Iris pigment epithelial cell (primary cell): Measurements from ENCODE around the gene GPC6.

Experiments used
- DNase-seq: peaks from one replicate; pipeline ENCODE4 v3.0.0-alpha.2; 2011; ENCODE audit warnings: low read depth

The GPC6 gene

DNA sequence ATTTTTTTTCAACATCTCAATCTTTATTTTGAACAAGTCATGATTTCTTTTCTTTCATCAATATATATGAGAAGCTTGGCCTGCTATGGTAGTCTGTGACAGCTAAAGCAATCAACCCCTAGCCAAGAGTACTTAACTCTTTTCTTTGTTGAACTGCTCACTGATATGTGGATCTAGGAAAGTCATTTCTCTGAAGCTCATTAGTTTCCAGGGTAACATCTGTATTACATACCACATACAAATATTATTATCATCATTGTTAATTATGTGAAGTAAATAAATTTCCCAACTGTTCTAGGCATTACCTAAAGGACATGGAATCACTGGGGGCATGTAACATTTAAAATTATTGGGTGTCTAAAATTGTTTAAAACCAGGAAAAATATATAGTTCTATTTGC lies 985.6 kb downstream of the GPC6 start:
- no peak for DNase-seq

DNA sequence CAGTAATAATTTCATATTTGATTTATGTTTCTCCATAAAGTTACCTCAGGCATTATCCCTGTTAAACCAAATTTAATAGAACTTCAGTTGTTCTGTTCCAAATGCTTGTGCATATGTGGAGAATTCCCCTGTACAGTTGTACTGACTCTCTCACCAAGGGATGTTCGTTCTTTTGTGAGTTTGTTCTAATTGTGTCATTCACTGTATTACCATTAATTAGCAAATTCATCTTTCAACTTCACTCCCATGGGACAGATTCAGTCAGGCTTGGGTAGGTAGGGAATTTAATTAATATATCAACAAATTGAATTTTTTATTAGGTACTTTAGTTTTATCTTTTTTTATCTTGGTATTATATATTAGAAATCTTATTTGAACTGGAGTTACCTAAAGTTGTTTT lies 987.5 kb downstream of the GPC6 start:
- no peak for DNase-seq

DNA sequence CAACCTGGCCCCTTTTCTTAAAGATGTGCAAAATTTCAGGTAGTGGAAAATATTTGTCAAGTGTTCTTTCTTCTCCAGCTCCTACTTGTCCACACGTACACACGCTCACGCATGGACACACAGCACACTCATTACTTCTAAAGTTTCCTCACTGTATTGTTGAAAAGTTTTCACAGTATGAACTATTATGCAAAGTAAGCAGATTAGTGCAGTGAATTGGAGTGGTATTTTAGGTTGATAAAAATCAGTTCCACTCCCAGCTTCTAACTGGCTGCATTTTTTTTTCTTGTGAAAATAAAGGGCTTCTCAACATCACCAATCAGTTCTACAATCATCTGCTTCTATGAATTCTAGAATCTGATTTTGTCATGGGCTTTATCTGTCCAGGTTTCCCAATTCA lies 988.4 kb downstream of the GPC6 start:
- no peak for DNase-seq

DNA sequence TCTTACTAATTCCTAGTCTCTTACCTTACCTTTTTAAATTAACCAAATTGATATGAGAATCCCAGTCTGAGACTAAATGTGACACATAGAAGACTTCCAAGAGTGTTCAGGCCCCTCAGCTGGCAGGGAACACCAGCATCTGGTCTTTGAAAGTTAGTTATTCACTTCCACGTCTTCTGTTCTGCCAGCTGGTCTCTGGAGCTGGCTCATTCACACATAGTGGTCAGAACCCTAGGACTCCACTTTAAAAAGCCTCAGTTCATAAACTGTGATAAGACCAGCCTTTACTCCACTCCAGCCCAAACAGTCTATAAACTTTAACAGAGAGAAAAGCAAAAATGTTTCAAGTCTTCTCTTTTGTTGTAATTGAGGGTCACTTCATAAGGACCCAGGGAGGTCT lies 989.9 kb downstream of the GPC6 start:
- DNase-seq = no peak

DNA sequence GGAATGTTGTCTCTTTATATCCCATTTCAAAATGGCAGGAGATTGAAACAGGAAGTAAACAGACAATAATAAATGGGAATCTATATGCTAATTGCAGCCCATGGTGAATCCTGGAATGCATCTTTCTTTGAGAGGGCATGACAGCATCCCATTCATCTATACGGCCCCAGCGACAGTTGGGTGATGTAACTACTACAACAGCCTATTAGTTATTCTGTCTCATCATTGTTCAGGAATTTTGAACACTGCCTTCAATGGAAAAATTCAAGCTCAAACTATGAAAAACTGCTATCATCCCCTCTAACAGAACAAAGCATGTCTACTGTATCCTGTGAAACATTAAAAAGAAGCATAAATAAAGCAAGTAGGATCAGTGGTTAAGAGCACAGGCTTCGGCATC lies 990.8 kb downstream of the GPC6 start:
- peak; percentile 45 for DNase-seq

DNA sequence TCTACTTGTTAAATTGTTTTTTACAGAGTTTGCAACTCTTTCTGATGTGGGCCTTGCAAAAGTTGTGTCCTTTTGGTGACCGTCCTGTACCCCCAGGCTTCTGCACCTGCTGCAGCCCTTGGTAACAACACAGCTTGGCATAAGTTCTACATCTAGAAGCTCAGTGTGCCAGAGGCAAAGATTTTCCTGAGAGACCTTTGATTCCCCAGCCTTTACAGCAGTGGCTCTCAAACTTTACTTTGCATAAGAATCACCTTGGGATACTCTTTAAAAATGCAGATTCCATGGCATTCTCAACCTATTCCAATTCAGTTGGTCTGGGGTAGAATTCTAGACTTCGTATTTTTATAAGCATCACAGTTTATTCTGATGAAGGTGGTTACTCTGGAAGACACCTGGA lies 991.9 kb downstream of the GPC6 start:
- no peak for DNase-seq

DNA sequence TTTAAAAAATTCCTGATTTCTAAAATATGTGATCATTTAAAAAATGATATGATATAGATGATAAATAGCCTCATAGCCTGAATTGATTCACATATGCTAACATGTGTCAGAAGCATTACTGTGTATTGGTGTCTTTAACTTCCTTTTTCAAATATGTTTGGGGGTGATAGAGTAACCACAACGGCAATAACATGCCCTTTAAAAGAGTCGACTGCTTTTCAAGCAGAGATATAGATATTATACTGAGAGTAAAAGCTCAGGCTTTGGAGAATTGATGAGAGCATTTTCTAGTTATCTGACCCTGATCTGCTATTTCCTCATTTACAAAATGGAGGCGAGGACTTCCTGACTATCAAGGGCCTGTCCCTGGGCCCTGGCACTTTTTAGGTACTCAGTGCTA lies 992.3 kb downstream of the GPC6 start:
- DNase-seq = no peak

DNA sequence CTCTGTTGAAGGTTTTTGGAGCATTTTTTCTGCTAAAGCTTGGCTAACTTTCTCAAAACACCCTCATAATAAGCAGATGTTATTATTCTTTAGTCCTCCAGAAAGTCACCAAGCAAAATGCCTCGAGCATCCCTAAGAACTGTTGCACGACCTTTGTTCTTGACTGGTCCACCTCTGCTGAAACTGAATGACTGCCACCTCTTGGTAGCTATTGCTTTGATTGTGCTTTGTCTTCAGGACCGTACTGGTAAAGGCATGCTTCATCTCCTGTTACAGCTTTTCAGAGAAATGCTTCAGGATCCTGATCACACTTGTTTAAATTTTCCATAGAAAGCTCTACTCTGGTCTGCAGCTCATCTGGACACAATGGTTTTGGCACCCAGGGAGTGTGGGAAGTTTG lies 998.1 kb downstream of the GPC6 start:
- no peak for DNase-seq

DNA sequence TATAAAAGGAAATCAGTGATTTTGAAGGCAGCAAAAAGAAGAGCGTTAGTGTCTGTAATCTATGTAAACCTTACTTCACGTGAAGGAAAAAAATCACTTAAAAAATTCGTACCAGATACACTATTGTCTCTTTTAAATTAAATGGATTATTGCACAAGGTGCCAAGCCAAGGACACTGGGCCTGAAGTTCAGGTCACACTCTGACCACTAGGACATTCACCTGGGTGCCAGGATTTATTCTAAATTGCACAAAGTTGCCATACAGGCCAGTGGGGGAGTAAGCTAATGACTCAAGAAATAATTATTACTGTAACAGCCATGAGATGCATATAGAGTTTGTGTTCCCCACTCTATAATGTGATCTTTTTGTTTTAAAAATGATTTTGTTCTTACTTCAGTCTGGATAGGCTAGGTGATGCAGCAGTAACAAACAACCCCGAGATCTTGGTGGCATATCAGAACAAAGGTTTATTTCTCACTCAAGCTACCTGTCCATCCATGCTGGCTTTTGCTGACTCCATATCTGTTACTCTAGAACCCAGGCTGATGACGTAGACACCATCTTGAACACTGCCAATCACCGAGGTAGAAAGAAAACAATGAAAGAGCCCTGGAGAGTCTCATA lies 1000.8 kb downstream of the GPC6 start:
- no peak for DNase-seq

DNA sequence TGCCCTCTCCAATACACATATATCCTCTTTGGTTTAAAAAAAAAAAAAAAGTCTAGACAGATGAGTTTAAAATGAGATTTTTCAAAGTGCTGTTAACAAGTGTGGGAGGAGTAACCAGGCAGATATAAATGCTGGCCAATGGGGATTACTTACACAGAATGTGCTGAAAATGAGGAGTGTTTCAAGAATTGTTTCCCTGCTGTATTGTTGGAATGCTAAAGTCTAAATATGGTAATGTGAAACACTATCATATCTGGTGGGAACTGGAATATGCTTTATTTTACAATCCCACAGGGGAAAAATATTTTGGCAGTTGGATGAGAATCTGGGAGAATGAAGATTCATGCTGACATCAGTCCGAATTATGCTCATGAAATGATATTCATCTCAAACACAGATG lies 1002.2 kb downstream of the GPC6 start:
- DNase-seq = no peak

DNA sequence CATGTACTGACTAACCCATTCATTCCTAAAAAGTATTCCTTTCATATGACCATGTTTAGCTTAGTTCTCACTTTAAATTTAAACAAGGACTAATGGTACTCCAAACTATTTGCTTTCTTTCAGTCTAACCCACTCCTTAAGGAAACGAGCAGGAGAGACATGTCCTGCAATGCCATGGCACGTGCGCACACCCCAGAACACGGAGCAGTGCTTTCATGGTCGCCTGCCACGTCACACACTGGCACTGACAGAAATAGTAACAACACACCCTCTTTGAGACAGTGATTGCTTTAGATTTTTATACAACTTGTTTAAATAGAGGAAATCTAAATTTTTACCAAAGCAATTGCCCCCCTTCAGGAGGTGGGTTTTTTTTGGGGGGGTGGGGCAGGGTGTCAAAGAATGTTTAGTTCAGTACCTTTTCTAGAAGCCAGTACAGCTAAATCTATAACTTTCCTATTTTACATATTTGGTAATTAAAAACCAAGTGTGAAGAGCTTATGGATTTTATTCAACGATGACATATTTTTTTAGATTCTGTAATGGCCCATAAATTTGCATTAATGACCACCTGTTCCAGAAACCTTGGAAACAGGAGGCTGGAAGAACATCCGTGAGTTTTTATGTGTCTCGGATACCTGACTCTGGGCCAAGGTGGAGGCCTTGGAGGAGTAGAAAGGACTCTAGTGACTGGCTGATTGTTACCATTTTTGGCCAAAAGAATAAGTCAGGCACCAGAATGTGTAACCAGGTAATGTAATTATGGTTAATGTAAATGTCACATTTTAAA lies 1005.7 kb downstream of the GPC6 start:
- DNase-seq = no peak

DNA sequence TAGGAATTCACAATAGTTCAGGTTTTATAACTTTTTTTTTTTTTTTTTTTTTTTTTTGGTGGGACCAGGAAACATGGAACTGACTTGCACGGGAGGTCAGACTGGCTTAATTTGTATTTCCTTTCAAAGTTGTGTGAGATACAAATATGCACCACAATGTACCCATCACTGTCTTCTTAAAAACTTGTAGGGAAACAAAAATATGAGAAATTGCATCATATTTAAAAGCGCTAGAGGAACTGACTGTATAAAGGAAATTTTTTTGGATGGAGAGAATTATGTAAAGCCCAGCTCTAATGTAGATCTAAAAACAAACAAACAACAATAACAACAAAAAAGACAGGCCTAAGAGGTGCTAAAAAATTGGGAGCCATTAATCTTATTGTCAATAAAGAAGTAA lies 1006.3 kb downstream of the GPC6 start:
- DNase-seq = peak; percentile 38

DNA sequence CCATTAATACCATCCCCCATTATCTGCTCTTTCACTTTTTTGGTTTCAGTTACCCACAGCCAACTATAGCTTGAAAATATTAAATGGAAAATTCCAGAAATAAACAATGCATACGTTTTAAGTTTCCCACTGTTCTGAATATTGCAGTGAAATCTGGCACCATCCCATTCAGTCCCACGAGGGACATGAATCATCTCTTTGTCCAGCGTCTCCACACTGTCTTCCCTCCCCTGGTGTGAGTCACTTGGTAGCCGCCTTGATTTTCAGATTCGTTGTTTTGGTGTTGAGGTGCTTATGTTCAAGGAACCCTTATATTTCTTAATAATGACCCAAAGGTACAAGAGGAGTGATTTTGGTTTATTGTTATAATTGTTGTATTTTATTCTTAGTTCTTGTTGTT lies 1006.8 kb downstream of the GPC6 start:
- DNase-seq = peak; percentile 97

DNA sequence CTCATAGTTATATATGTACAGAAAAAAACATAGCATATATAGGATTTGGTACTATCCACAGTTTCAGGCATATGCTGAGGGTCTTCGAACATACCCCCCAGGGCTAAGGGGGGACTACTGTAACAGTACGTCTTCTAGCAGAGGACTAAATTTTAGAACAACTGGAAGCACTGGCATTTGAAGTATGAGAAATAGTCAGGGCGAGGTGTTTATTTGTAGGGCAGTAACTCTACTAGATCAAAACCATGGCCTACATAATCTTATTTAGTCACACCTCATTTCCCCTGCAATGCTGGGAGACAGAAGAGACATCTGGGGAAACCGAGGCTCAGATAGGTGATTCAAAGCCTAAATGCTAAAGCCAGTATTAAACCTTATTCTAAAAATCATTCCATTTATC lies 1007.2 kb downstream of the GPC6 start:
- no peak for DNase-seq

DNA sequence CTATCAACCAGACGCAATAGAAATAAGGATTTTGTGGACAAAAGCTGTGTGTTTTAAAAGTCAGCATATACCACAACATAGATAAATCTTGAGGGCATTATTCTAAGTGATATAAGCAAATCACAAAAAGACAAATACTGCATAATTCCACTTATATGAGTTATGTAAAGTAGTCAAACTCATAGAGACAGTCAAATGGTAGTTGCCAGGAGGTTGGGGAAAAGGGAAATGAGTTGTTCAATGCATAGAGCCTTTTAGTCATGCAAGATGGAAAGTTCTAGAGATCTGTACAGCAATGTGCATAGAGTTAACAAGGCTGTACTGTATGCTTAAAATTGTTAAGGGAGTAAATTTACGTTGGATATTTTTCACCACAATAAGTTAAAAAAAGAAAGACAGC lies 1008.1 kb downstream of the GPC6 start:
- no peak for DNase-seq

DNA sequence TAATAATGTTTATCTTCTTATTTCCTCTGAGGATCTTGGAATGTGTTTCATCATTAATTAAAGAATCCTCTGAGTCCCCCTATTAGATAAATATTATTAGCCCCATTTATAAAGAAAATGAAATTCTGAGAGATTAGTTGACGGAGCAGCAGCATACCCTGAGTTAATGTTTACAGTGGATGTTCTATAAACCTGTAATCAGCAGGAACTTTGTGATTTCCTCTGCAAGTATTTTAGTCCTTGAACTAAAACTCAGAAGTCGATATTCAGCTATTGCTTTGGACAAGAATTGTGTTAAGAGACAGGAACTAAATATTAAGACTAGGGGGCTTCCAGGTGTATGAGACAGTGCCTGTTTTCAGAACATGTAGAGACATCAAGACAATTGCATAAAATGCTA lies 1009.5 kb downstream of the GPC6 start:
- DNase-seq = no peak

DNA sequence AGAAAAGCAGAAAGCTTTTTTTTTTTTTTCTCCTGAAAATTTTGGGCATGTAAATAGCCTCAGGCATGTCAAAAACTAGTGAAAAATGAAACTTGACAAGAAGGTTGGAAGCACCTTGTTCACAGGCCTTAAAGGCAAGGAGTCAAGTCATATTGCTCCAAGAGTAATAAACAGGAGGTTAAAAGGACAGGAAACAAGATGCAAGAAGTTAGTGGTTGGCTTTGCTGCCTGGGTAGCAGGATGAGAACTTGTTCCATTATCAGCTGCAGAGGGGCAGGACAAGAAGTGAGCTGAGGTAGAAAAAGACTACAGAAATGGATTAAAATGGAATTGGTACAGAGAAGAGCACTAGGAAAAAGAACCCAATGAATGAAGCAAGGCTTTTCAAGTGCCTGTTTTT lies 1010.3 kb downstream of the GPC6 start:
- DNase-seq = peak; percentile 42

DNA sequence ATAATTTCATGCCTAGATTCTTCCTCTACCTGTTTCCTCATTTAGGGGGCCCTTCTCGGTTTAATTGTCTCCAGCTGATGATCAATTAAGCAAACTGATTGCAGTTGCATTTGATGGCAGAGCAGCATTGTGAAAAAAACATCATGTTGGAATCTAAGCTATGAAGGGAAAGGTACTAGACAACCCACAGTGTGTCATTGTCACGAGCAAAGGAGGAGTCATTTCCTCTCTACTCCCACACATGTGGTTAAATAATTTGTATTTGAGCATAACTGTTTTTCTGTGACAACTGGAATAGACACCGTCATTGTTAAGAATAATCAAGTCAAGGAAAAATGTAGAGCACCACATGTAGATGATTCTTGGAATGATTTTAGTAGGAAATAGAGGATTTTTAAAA lies 1012.5 kb downstream of the GPC6 start:
- peak; percentile 74 for DNase-seq

DNA sequence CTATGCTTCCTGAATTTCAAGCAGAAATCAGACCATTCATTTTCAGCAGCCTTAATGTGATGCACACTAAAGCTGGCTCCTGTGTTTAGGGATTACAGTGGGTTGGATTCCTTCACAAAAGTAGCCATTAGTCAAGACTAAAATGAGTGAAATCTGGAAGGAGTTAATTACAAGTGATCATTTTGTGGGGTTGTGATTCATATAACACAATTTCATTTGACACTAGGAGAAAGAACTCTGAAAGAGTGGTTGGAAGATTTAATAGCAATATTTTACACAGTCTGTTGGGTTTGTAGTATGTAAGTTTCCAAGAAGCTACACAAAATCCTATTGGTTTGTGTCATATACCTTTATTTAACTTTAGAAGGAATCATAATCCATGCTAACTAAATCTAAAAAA lies 1015.9 kb downstream of the GPC6 start:
- no peak for DNase-seq

DNA sequence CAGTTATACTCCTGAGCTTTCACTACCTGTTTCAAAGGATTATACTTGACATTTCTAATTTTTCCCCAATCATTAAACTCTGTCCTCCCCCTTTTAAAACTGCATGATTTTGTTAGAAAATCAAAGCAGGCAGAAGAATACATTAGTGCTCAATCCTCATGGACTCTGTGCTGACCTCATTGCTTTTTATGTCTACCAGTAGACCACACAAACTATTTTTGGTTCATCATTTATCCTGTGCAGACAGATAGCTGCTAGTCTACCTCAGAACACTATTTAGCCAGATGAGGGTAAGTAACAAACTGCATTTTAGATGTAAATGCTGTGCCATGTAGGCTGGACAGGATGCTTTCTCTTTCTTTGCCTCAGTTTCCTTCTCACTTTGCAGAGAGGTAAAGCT lies 1016.9 kb downstream of the GPC6 start:
- no peak for DNase-seq

DNA sequence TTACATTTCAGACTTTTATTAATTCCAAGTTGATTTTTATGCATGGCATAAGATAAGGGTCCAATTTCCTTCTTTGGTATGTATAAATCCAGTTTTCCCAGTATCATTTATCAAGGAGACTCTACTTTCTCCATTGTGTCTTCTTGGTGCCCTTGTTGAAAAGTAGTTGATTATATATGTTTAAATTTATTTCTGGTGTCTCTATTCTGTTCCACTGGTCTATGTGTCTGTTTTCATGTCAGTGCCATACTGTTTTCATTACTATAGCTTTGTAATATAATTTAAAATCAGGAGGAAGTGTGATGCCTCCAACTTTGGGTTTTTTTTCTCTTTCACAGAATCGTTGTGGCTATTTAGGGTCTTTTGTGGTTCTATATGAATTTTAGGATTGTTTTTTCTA lies 1019.9 kb downstream of the GPC6 start:
- DNase-seq = no peak

DNA sequence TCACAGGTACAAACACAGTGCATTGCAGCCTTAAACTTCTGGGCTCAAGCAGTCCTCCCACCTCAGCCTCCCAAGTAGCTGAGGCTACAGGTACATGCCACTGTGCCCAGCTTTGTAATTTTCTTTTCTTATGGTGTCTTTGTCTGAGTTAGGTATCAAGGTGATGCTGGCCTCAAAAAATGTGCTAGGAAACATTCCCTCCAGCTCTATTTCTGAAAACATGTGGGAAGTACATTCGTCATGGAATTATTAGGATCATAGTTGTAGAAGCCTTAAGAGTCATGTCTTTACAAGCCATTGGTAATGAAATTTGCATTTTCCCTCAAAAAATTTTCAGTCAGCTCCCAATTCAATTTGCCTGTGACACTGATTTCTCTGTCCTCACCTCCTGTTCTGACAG lies 1021.3 kb downstream of the GPC6 start:
- DNase-seq = no peak

DNA sequence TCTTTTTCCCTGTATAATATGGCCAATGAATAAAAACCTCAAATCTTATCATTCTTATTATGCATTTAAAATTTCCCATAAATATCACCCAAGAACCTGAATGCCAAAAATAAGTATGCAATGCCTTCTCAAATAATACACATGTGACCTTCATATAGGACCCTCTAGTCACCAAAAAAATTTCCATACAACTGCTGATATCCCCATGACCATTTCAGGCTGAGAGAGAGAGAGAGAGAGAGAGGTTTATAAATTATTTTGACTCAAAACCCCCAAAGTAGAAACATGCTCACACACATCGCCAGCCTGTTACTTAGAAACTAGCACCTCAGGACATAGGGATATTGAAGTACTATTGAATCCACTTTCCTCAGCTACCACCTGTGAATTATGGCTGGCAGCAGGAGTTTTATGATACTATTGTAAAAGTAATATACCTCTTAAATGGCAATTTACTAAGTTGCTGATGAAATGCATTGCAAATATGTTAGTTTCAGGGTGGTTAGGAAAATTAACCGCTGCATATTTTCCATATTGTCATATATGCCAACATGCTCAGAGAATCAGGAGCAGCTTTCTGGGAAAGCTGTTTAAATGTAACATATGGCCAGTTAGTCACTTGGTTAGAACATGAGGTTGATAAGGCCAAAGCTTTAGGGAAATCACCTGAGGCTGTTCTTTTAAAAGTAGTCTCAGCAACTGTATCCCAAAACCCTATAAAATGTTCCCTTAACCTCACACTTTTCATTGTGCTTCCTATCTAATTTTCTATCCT lies 1022.0 kb downstream of the GPC6 start:
- DNase-seq = peak; percentile 31
